Measurements from ENCODE around the gene KIAA1217.

Gene KIAA1217

GRCh38 chr10:24208661-24209431 is at the start of gene KIAA1217:
Gene KIAA1217, plus strand, starts transcription at chr10:24209138. Its CDS starts 56 bp downstream, at chr10:24209194.
- no peak for DNase-seq (ENCODE audit: low read depth in 3 of 3, low spot score in 1 of 3)

DNA sequence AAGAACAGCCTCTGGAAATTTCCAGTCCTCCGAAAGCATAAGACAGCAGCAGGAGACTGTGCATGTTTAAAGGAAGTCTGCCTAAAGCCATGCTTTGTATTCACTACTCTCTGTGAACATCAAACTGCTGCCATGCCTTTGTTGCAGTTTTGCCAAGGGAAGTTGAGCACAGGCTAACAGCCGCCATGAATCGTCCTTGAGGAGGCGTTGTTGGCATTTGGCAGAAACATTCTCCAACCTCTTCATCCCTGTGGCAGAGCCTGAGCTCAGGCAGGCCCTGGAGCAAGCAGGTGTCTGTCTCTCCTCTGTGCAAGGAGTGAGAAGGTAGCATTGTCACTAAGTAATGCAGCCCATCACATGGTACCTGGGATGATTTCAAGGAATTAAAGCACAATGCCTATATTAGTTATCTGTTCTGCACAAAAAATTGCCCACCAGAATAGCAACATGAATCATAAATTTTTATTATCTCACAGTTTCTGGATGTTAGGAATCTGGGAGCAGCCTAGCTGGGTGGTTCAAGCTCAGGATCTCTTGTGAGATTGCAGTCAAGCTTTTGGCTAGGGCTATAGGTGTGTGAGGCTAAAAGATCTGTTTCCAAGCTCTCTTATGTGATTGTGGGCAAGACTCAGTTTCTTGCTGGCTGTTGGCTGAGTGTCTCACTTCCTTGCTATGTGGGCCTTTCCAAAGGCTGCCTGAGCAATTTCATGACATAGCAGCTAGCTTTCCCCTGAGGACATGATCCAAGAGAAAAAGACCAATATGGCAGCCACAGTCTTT is 46.5 kb upstream of the KIAA1217 start:
- no peak for DNase-seq (ENCODE audit: low read depth in 3 of 3, low spot score in 1 of 3)

DNA sequence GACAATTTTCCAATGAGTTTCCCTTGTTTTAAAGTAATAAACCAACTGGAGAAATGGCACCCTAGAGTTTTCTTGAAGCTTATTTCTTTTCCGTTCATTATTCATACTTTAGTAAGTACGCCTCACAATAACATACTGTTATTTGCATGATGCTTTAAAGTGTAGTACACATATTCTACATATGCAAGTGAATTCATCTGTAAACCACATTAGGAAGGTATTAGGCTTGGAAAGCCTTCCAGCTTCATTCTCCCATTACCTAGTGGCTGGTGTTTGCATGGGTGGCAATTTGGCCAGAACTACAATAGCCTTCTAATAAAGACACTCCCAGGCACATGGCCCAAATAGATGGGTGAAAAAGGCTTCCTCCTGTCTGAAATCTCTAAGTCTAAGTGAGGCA is 45.5 kb upstream of the KIAA1217 start:
- DNase-seq (ENCODE audit: low read depth in 3 of 3, low spot score in 1 of 3): no peak

DNA sequence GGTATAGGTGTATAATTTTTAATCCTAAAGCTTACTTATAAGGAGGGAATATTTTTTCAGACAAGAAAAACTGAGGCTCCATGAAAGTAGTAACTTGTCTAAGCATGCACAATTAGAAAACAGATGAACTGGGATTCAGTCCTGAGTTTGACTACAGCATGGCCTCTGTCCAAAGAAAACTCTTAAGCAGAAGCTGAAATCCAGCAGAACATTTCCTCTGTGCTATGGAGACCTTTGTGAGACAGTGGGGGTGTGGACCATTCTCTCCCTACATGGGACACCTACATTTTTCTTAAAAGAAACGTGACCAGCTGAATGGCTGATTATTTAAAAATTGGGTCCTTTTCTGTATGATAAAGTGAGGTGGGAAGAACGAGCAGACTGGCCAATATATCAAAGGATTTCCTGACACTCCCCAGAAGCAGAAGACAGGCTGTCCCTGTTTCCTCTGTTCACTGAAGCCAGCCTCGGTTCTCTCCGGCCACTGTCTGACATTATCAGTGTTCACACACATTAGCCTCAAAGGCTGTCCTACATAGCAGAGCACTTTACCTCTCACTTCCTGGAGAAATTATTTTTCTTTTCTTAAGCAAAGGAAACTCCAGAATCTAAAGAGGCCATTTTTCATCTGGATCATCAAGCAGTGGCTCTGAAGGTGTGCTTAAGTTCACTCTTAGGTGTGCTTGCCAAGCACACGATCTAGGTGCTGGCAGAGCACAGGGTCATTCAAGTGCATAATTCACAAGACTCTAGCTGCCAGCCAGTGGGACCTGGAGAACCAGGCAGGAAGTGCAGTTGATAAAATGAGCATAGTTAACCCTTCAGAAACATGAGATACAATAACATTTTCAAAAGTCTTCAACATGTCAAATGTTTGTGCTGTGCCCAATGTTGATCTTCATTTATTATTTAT is 40.4 kb upstream of the KIAA1217 start:
- no peak for DNase-seq (ENCODE audit: low read depth in 3 of 3, low spot score in 1 of 3)

DNA sequence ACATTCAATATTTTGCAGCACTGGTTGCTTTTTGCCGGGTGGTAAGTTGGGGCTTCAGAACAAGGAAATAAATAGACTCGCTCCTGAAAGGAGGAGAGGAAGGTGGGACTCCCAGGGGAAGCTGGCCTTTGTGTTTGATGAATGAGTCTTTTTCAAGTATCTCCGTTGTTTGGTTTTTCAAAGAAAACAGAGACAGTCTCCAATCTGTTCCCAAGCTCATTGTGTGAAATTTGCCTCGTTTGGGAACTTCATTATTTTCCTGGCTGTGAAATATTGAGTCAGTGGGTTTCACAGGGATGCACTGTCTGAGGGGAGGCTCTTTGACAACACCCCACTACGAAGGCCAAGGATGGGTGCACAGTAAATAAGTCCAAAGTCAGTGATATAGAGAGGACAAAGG is 38.7 kb upstream of the KIAA1217 start:
- DNase-seq (ENCODE audit: low read depth in 3 of 3, low spot score in 1 of 3): no peak

GRCh38 chr10:24172909-24173308 is 36.0 kb upstream of the KIAA1217 start:
- no peak for DNase-seq (ENCODE audit: low read depth in 3 of 3, low spot score in 1 of 3)

GRCh38 chr10:24174014-24174413 is 34.9 kb upstream of the KIAA1217 start:
- DNase-seq (ENCODE audit: low read depth in 3 of 3, low spot score in 1 of 3): no peak

DNA sequence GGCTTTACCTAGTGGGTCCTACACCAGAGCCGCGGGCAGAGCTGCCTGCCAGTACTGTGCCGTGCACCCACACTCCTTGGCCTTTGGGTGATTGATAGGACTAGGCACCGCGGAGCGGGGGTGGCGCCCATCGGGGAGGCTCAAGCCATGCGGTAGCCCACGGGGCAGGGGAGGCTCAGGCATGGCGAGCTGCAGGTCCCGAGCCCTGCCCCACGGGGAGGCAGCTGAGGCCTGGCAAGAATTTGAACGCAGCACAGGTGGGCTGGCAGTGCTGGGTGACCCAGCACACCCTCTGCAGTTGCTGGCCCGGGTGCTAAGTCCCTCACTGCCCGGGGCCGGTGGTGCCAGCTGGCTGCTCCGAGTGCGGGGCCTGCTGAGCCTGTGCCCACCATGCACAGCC is 32.3 kb upstream of the KIAA1217 start:
- DNase-seq (ENCODE audit: low read depth in 3 of 3, low spot score in 1 of 3): no peak

- DNase-seq (ENCODE audit: low read depth in 3 of 3, low spot score in 1 of 3): no peak
These were observed 31.3 kb upstream of the KIAA1217 start for GRCh38 chr10:24177636-24178035.

- no peak for DNase-seq (ENCODE audit: low read depth in 3 of 3, low spot score in 1 of 3)
These were observed 28.0 kb upstream of the KIAA1217 start for GRCh38 chr10:24180891-24181290.

DNA sequence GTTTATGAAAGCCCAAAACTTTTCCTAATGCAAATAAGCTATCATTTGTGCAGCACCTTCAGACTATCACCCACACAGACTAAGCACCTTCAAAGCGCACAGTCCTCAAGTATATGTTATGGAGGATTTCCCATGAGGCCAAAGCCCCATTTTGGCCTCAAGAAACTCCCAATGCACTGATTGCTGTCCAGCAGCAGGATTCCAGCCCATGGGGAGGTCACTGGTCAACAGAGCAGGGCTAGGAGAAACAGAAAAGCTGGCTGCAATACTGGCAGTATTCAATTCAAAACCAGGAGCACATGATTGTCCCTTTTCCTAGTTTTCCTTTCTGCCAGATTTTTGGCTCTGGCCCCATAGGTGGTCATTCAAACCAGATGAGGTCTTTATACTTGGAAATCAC is 24.5 kb upstream of the KIAA1217 start:
- DNase-seq (ENCODE audit: low read depth in 3 of 3, low spot score in 1 of 3): no peak

- DNase-seq (ENCODE audit: low read depth in 3 of 3, low spot score in 1 of 3): no peak
These were observed 15.6 kb upstream of the KIAA1217 start for GRCh38 chr10:24193330-24193729.

GRCh38 chr10:24197263-24197662 is 11.7 kb upstream of the KIAA1217 start:
- no peak for DNase-seq (ENCODE audit: low read depth in 3 of 3, low spot score in 1 of 3)

DNA sequence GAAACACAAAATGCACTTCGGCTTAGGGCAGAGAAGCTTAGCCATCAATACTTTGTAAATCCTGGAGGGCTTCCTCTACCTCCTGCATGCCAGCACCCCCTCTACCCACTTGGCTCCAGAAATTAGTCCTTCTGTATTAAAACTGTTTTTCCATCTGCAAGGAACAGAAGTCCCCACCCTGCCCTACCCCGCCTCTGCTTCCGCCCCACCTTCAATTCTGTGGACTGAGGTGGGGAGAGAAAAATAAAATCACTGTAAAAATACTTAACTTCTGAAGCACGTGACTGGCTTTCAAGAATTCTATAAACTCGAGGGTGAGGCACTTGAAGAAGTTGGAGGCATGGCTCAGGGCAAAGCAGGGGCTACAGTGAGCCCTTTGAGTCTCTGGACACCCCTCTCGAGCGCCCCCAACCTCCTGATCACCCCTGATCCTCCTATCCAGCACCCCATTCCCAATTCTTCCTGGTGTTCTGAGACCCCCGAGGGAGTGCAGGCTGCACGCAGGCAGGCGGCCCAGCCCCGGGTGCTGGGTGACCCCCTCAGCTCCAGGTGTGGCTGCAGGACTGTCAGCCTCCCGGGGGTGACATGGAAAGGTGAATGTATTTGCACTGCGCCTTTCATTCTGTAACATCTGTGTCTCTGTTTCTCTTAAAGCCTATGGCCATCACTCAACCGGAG is 7.3 kb upstream of the KIAA1217 start:
- DNase-seq (ENCODE audit: low read depth in 3 of 3, low spot score in 1 of 3): no peak

DNA sequence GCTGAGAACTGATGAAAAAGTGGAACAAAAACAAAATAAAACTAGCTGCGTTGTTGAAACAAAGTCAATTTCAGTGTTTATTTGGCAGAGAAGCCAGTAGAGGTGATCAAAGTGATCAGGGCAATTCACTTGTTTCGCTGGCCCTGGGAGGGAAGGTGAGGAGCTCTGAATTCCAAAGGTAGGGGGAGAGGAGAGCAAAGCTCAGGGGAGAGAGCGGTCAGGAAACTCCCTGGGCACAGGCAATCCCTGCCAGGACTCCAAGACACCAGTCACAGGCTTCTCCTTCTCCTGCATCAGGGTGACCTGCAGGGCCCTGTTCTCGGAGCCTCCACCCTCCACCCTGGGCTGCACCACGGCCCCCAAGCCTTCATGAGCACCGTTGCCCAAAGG is 6.8 kb upstream of the KIAA1217 start:
- no peak for DNase-seq (ENCODE audit: low read depth in 3 of 3, low spot score in 1 of 3)

- DNase-seq (ENCODE audit: low read depth in 3 of 3, low spot score in 1 of 3): no peak
These were observed 3.1 kb upstream of the KIAA1217 start for GRCh38 chr10:24205821-24206220.

DNA sequence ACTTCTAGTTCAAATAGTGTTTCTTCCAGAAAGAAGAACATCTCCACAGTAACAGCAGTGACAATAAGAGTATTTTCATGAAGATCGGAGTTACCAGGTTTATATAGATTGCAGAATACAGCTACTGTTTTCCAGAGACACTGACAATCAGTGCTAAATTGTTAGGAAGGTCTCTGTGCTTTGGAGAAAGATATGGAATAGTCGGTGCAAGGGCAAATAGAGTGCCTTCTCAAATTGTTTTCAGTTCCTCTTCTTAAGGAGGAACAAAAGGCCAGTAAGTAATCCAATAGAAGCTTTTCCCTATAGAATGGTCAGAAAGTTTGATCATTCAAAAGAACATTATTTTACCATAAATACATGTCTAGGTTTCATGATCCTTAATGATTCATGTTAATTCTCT is 2.6 kb upstream of the KIAA1217 start:
- DNase-seq (ENCODE audit: low read depth in 3 of 3, low spot score in 1 of 3): no peak

DNA sequence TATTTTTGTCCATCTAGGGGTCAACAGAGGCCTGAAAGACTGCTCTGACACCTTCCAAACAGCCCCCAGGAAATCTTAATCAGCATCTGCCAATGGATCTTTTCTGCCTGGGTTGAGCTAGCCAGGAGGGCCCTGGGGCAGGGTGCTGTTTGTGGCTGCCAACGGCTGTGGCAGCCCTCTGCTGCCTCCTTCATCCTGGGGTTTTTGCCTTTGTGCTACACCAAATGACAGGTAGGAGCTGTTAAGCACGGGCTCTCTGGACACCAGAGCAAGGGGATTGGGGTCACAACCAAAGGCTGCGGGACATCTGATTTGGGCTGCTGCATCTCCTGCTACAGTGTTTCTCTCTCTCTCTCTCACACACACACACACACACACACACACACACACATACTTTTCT is 2.0 kb upstream of the KIAA1217 start:
- DNase-seq (ENCODE audit: low read depth in 3 of 3, low spot score in 1 of 3): no peak

DNA sequence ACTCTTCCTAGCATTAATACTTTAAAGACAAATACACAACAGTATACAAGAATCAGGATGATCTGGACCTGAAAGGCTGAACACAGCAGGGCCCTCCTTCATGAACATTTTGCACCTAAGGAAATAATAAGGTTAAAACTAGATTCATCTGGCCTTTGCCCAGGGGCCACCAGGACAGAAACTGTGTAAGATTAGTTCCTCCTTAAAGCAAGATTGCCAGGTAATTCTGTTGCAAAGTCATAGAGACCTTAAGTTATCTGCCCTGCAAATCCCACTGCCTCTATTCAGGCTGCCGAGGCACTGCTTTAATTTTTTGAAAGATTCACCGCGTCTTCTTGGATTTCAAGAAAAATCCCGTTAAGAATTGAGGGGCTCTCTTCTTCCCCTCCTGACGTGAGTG is 1.6 kb upstream of the KIAA1217 start:
- no peak for DNase-seq (ENCODE audit: low read depth in 3 of 3, low spot score in 1 of 3)

- DNase-seq (ENCODE audit: low read depth in 3 of 3, low spot score in 1 of 3): no peak
These were observed 942 bp upstream of the KIAA1217 start for GRCh38 chr10:24207781-24208611.

All from stimulated activated CD4-positive, alpha-beta T cell treated with anti-CD3 and anti-CD28 coated beads, TNF-alpha, amount 100 ng/mL, for 1 hour (primary cell).